Activated effector memory CD4-positive, alpha-beta T cell treated with Interleukin-2 at 50 U/mL for 16 hours (primary cell): Measurements from ENCODE around the gene INTS4.
"Not testable (repeated sequence)": the region's sequence is repeated elsewhere in the genome, so short reads cannot be mapped to it uniquely, and the experiment has no call there.

ENCODE experiments used
- DNase-seq: peaks from one replicate; pipeline ENCODE4 v3.0.0-alpha.2; 2020

Gene INTS4

GRCh38 chr11:77994434-77995362 lies at the start of gene INTS4:
TSS of gene INTS4 (minus strand) at chr11:77994668. CDS start at chr11:77994643, 25 bp downstream.
- peak; percentile 97 for DNase-seq

GRCh38 chr11:78041843-78042440 lies 47.5 kb upstream of the INTS4 start:
- DNase-seq, result no peak

GRCh38 chr11:78041380-78041719 lies 46.9 kb upstream of the INTS4 start:
- not testable (repeated sequence) for DNase-seq

- DNase-seq, result no peak
These were observed 46.4 kb upstream of the INTS4 start for GRCh38 chr11:78040691-78041379.

- DNase-seq, result no peak
These were observed 45.6 kb upstream of the INTS4 start for GRCh38 chr11:78039919-78040671.

- DNase-seq, result no peak
These were observed 45.0 kb upstream of the INTS4 start for GRCh38 chr11:78039391-78039918.

- no peak for DNase-seq
These were observed 44.3 kb upstream of the INTS4 start for GRCh38 chr11:78038697-78039313.

- no peak for DNase-seq
These were observed 43.6 kb upstream of the INTS4 start for GRCh38 chr11:78037825-78038620.

GRCh38 chr11:78037056-78037455 lies 42.6 kb upstream of the INTS4 start:
- DNase-seq, result no peak

- DNase-seq, result no peak
These were observed 41.8 kb upstream of the INTS4 start for GRCh38 chr11:78036313-78036712.

- no peak for DNase-seq
These were observed 40.2 kb upstream of the INTS4 start for GRCh38 chr11:78034623-78035022.

- DNase-seq, result no peak
These were observed 38.6 kb upstream of the INTS4 start for GRCh38 chr11:78033040-78033439.

GRCh38 chr11:78032090-78032489 lies 37.6 kb upstream of the INTS4 start:
- no peak for DNase-seq

GRCh38 chr11:78031629-78032028 lies 37.2 kb upstream of the INTS4 start:
- no peak for DNase-seq

- no peak for DNase-seq
These were observed 36.2 kb upstream of the INTS4 start for GRCh38 chr11:78030429-78031325.

GRCh38 chr11:78028423-78028822 lies 34.0 kb upstream of the INTS4 start:
- not testable (repeated sequence) for DNase-seq

- no peak for DNase-seq
These were observed 33.3 kb upstream of the INTS4 start for GRCh38 chr11:78027759-78028158.

- DNase-seq, result no peak
These were observed 30.9 kb upstream of the INTS4 start for GRCh38 chr11:78025378-78025777.

- no peak for DNase-seq
These were observed 29.0 kb upstream of the INTS4 start for GRCh38 chr11:78023426-78023825.
